GM23338 (cell line): ENCODE data around the gene YIPF1. TPM values are rescaled to one million over a fixed set of nuclear protein-coding genes. Genes with fewer than 3 reads are reported as not detected.

Experiments used
- ATAC-seq: fragments of 200-7000 bp; cut with Tn5 transposase; 3 replicates; pipeline ENCODE4 v1.9.1; 2020
- DNase-seq: peaks from one replicate; pipeline ENCODE4 v3.0.0-alpha.2; 2015; ENCODE audit warnings: low spot score
- H2AFZ ChIP-seq: fragments of 200-600 bp; sonication (generic); 2 replicates; pipeline ENCODE4 v1.8.0; 2016; ENCODE audit warnings: antibody characterized with exemption, mild to moderate bottlenecking, moderate library complexity
- H3F3A ChIP-seq: fragments of 200-600 bp; sonication (generic); replicated peaks from 2 replicates; pipeline ENCODE4 v1.8.0; 2017; ENCODE audit warnings: antibody characterized with exemption, mixed run types, low read depth
- H3K27ac ChIP-seq: fragments of 200-600 bp; sonication (generic); 2 replicates; pipeline ENCODE4 v1.6.1; 2016; ENCODE audit warnings: low read depth
- H3K27me3 ChIP-seq: fragments of 200-600 bp; sonication (generic); 2 replicates; pipeline ENCODE4 v1.8.0; 2016; ENCODE audit warnings: mild to moderate bottlenecking, mixed run types, moderate library complexity; ENCODE audit not compliant: insufficient read depth
- H3K36me3 ChIP-seq: fragments of 200-600 bp; sonication (generic); 2 replicates; pipeline ENCODE4 v1.8.0; 2016; ENCODE audit warnings: mild to moderate bottlenecking; ENCODE audit not compliant: insufficient read depth
- H3K4me1 ChIP-seq: fragments of 200-600 bp; sonication (generic); 2 replicates; pipeline ENCODE4 v1.8.0; 2016; ENCODE audit warnings: mild to moderate bottlenecking, moderate library complexity; ENCODE audit not compliant: insufficient read depth
- H3K4me2 ChIP-seq: fragments of 200-600 bp; sonication (generic); 2 replicates; pipeline ENCODE4 v1.7.1; 2017; ENCODE audit warnings: mixed run types
- H3K4me3 ChIP-seq: fragments of 200-600 bp; sonication (generic); 2 replicates; pipeline ENCODE4 v1.6.1; 2016; ENCODE audit warnings: mixed run types
- H3K79me2 ChIP-seq: fragments of 200-600 bp; sonication (generic); replicated peaks from 2 replicates; pipeline ENCODE4 v1.8.0; 2017; ENCODE audit warnings: mild to moderate bottlenecking; ENCODE audit not compliant: insufficient read depth
- H3K9me2 ChIP-seq: fragments of 200-600 bp; sonication (generic); 2 replicates; pipeline ENCODE4 v1.8.0; 2017; ENCODE audit not compliant: insufficient read depth
- H4K20me1 ChIP-seq: fragments of 200-600 bp; sonication (generic); replicated peaks from 2 replicates; pipeline ENCODE4 v1.8.0; 2017; ENCODE audit warnings: mild to moderate bottlenecking; ENCODE audit not compliant: insufficient read depth
- H3K27ac Mint-ChIP-seq: 2 replicates; pipeline ENCODE4 v1.8.0; 2020; ENCODE audit warnings: inconsistent platforms, mild to moderate bottlenecking, moderate library complexity, mixed read lengths
- H3K27me3 Mint-ChIP-seq: 3 replicates; pipeline ENCODE4 v1.8.0; 2022; ENCODE audit warnings: low read depth, mild to moderate bottlenecking, moderate library complexity, mixed read lengths, inconsistent platforms; ENCODE audit not compliant: insufficient read depth, poor library complexity
- H3K36me3 Mint-ChIP-seq: 3 replicates; pipeline ENCODE4 v1.8.0; 2021; ENCODE audit warnings: low read depth, mild to moderate bottlenecking, inconsistent platforms, moderate library complexity, mixed read lengths
- H3K4me1 Mint-ChIP-seq: 3 replicates; pipeline ENCODE4 v1.8.0; 2020; ENCODE audit warnings: mild to moderate bottlenecking, inconsistent platforms, mixed read lengths
- H3K4me3 Mint-ChIP-seq: 3 replicates; pipeline ENCODE4 v1.8.0; 2021; ENCODE audit warnings: moderate library complexity, mild to moderate bottlenecking, inconsistent platforms, mixed read lengths
- H3K9me3 Mint-ChIP-seq: 3 replicates; pipeline ENCODE4 v1.8.0; 2020; ENCODE audit warnings: moderate library complexity, mild to moderate bottlenecking, inconsistent platforms, mixed read lengths
- CREB1 ChIP-seq: fragments of 250-450 bp; sonication (Bioruptor Pico); IDR thresholded peaks from 2 replicates; pipeline ENCODE4 v1.5.0; 2020; ENCODE audit warnings: low read depth, mild to moderate bottlenecking, moderate library complexity
- EZH2 ChIP-seq: fragments of 200-600 bp; sonication (generic); IDR thresholded peaks from one replicate; pipeline ENCODE4 v1.8.0; 2017; ENCODE audit warnings: antibody characterized with exemption, mild to moderate bottlenecking, low read depth; ENCODE audit not compliant: unreplicated experiment
- EZH2phosphoT487 ChIP-seq: fragments of 200-600 bp; sonication (generic); IDR thresholded peaks from one replicate; pipeline ENCODE4 v1.8.1; 2018; ENCODE audit warnings: antibody characterized with exemption; ENCODE audit not compliant: unreplicated experiment
- JUNB ChIP-seq: IDR thresholded peaks from one replicate; pipeline ENCODE4 v1.6.1; 2016; ENCODE audit warnings: antibody characterized with exemption; ENCODE audit not compliant: unreplicated experiment
- NANOG ChIP-seq: IDR thresholded peaks from 2 replicates; pipeline ENCODE4 v1.6.1; 2016; ENCODE audit warnings: antibody characterized with exemption, borderline replicate concordance
- POLR2AphosphoS5 ChIP-seq: IDR thresholded peaks from 2 replicates; pipeline ENCODE4 v1.6.1; 2016; ENCODE audit warnings: antibody characterized with exemption, low read depth
- STAT1 ChIP-seq: IDR thresholded peaks from one replicate; pipeline ENCODE4 v1.6.1; 2016; ENCODE audit warnings: antibody characterized with exemption; ENCODE audit not compliant: unreplicated experiment
- ZNF114 ChIP-seq: fragments of 250-450 bp; sonication (Bioruptor Pico); IDR thresholded peaks from 2 replicates; pipeline ENCODE4 v1.5.0; 2020; ENCODE audit warnings: mild to moderate bottlenecking, moderate library complexity
- ZNF331 ChIP-seq: fragments of 250-450 bp; sonication (Bioruptor Pico); IDR thresholded peaks from 2 replicates; pipeline ENCODE4 v1.5.0; 2020; ENCODE audit warnings: low read depth, mild to moderate bottlenecking, moderate library complexity
- polyA plus RNA-seq: library from polyadenylated mRNA; unstranded; fragments of >200 nt; fragmentation: Nextera tagmentation; extraction: Ambion mirVana; gene quantifications from 2 replicates; pipeline ENCODE4 v1.2.1, GENCODE V29; 2016
- total RNA-seq: library from RNA; depleted of rRNA; stranded (reverse); fragments of >200 nt; shearing (Covaris generic); gene quantifications from 2 replicates; pipeline ENCODE4 v1.2.3, GENCODE V29; 2014
- TF ChIP-seq, protein P1 (sequence below): fragments of 250-450 bp; sonication (Bioruptor Pico); IDR thresholded peaks from 2 replicates; pipeline ENCODE4 v1.5.0; 2020; ENCODE audit warnings: mild to moderate bottlenecking, moderate library complexity

Gene YIPF1
- total and polyA plus RNA-seq, 2 experiments from 2014 or later = 14.1 to 24.0 TPM

DNA sequence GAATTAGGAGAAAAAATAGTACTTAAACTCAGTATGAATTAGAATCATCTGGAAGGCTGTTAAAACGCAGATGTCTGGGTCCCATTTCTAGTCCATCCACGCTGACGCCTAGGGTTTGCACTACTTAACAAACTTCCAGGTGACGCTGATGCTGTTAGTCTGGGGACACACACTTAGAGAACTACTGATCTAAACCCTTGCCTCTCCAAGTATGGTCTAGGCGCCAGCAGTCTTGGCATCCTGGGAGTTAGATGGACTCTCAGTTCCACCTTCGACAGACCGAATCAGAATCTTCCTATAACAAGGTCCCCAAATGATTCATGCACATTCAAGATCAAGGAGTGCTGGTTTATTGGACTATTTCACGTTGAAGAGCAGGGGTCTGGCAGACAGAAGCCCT, 15.9 kb upstream of the YIPF1 start (continued):
- TF ChIP-seq NANOG = no peak

DNA sequence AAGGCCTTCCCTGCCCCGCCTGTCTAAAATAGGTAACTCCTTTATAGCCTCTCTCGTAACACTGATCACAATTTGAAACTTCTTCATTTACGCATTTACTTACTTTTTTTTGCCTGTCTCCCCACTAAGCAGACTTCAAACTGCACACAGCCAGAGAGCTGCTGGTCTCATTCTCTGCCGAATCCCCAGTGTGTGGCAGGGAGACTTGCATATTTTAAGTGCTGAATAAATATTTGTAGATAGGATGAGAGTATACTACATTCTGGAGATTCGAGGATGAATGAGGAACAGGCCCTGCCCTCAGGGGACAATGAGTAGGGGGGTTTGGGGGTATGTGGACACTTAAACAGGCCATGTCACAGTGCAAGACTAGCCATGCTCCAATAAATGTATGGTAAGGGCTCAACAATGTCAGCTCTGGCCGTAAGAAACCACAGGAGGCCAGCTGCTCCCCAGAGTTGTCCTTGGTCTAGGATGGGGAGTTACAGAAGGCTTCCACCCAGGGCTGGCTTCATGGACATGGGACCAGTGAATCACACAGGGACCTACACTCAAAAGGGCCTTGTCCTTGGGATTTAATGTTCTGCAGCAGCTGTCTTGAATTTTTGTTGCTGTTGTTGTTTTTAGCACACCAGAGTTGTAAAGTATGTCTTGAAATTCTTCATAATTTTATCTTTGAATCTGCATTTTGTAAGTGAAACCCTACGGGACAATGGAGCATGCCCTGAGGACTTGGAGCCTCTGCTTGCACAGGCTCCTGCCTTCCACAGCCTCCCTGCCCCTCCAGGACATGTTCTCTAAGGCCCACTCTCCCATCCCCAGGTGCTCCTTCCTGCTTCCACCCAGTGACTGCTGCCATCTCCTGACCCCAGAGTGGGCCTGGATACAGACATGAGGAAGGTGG, 12.9 kb upstream of the YIPF1 start:
- Histone ChIP-seq H3K79me2 (no peaks in the 10 kb centered on the region), H3K4me1 (no peaks in the 10 kb centered on the region), H3K36me3 (no peaks in the 10 kb centered on the region), H3F3A (no peaks in the 10 kb centered on the region), H2AFZ (no peak overlapping the region), H3K4me3 (no peak overlapping the region), H3K27me3 (no peaks in the 10 kb centered on the region), H4K20me1 (no peaks in the 10 kb centered on the region), H3K4me2 (no peak overlapping the region), H3K27ac (no peak overlapping the region), H3K9me2 (no peaks in the 10 kb centered on the region)
- H3K9me3 Mint-ChIP-seq = no peaks in the 10 kb centered on the region
- no peak for DNase-seq
- H3K27ac Mint-ChIP-seq = no peak overlapping the region
- no peaks in the 10 kb centered on the region for H3K36me3 Mint-ChIP-seq
- H3K4me3 Mint-ChIP-seq = no peak overlapping the region
- no peaks in the 10 kb centered on the region for H3K4me1 Mint-ChIP-seq
- ATAC-seq = no peak
- H3K27me3 Mint-ChIP-seq = peaks cover 5% of the 10 kb centered on the region
- no peak for TF ChIP-seq JUNB
- TF ChIP-seq ZNF331 (CRISPR knock-in tag) = no peak
- TF ChIP-seq EZH2 = no peak
- TF ChIP-seq, protein P1, sequence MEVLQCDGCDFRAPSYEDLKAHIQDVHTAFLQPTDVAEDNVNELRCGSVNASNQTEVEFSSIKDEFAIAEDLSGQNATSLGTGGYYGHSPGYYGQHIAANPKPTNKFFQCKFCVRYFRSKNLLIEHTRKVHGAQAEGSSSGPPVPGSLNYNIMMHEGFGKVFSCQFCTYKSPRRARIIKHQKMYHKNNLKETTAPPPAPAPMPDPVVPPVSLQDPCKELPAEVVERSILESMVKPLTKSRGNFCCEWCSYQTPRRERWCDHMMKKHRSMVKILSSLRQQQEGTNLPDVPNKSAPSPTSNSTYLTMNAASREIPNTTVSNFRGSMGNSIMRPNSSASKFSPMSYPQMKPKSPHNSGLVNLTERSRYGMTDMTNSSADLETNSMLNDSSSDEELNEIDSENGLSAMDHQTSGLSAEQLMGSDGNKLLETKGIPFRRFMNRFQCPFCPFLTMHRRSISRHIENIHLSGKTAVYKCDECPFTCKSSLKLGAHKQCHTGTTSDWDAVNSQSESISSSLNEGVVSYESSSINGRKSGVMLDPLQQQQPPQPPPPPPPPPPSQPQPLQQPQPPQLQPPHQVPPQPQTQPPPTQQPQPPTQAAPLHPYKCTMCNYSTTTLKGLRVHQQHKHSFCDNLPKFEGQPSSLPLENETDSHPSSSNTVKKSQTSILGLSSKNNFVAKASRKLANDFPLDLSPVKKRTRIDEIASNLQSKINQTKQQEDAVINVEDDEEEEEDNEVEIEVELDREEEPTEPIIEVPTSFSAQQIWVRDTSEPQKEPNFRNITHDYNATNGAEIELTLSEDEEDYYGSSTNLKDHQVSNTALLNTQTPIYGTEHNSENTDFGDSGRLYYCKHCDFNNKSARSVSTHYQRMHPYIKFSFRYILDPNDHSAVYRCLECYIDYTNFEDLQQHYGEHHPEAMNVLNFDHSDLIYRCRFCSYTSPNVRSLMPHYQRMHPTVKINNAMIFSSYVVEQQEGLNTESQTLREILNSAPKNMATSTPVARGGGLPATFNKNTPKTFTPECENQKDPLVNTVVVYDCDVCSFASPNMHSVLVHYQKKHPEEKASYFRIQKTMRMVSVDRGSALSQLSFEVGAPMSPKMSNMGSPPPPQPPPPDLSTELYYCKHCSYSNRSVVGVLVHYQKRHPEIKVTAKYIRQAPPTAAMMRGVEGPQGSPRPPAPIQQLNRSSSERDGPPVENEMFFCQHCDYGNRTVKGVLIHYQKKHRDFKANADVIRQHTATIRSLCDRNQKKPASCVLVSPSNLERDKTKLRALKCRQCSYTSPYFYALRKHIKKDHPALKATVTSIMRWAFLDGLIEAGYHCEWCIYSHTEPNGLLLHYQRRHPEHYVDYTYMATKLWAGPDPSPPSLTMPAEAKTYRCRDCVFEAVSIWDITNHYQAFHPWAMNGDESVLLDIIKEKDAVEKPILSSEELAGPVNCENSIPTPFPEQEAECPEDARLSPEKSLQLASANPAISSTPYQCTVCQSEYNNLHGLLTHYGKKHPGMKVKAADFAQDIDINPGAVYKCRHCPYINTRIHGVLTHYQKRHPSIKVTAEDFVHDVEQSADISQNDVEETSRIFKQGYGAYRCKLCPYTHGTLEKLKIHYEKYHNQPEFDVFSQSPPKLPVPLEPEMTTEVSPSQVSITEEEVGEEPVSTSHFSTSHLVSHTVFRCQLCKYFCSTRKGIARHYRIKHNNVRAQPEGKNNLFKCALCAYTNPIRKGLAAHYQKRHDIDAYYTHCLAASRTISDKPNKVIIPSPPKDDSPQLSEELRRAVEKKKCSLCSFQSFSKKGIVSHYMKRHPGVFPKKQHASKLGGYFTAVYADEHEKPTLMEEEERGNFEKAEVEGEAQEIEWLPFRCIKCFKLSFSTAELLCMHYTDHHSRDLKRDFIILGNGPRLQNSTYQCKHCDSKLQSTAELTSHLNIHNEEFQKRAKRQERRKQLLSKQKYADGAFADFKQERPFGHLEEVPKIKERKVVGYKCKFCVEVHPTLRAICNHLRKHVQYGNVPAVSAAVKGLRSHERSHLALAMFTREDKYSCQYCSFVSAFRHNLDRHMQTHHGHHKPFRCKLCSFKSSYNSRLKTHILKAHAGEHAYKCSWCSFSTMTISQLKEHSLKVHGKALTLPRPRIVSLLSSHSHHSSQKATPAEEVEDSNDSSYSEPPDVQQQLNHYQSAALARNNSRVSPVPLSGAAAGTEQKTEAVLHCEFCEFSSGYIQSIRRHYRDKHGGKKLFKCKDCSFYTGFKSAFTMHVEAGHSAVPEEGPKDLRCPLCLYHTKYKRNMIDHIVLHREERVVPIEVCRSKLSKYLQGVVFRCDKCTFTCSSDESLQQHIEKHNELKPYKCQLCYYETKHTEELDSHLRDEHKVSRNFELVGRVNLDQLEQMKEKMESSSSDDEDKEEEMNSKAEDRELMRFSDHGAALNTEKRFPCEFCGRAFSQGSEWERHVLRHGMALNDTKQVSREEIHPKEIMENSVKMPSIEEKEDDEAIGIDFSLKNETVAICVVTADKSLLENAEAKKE (CRISPR knock-in tag) = no peak
- TF ChIP-seq STAT1 = no peak
- no peak for TF ChIP-seq EZH2phosphoT487
- TF ChIP-seq ZNF114 (CRISPR knock-in tag) = no peak
- TF ChIP-seq POLR2AphosphoS5 = no peak
- no peak for TF ChIP-seq CREB1 (CRISPR knock-in tag)
